ENCODE results near the gene ARF3.

The ARF3 gene

GRCh38 chr12:48903982-48904411, 53.3 kb downstream of the ARF3 start:
- Histone ChIP-seq H3K27me3 (ENCODE audit: control insufficient read depth in 1 of 2, insufficient read depth in 1 of 2, low read length in 2 of 2) (peaks cover 4 to 7% of the 10 kb centered on the region in 2 experiments), H3K14ac (ENCODE audit: low read length in 2 of 2) (no peak overlapping the region), H3K79me1 (replicated peaks; ENCODE audit: low read length, poor library complexity, severe bottlenecking) (no peaks in the 10 kb centered on the region), H4K91ac (ENCODE audit: low read length) (no peak overlapping the region), H4K8ac (ENCODE audit: low read length) (no peak overlapping the region), H2BK12ac (ENCODE audit: low read length in 2 of 2) (no peak overlapping the region), H3K18ac (ENCODE audit: low read depth in 1 of 2, low read length in 2 of 2) (no peak overlapping the region), H3K36me3 (ENCODE audit: control insufficient read depth in 1 of 2, insufficient read depth in 2 of 2, low read depth in 1 of 2, low read length in 2 of 2) (no peaks in the 10 kb centered on the region), H3K23ac (ENCODE audit: low read length in 2 of 2) (no peak overlapping the region), H3K9ac (ENCODE audit: low read length) (peak overlapping the region; percentile 85), H2AK5ac (ENCODE audit: low read length, severe bottlenecking) (no peak overlapping the region), H2BK5ac (ENCODE audit: low read depth, low read length, poor library complexity, severe bottlenecking) (no peak overlapping the region), H3K27ac (ENCODE audit: low read length, poor library complexity, severe bottlenecking) (no peak overlapping the region), H3K4ac (ENCODE audit: low read depth in 1 of 2, low read length in 2 of 2) (no peak overlapping the region), H2BK120ac (ENCODE audit: low read depth, low read length) (no peak overlapping the region), H3K9me3 (ENCODE audit: control insufficient read depth, low read length) (no peaks in the 10 kb centered on the region), H3K4me2 (ENCODE audit: low read length, poor library complexity, severe bottlenecking) (peak overlapping the region; percentile 81), H2AFZ (ENCODE audit: low read depth, low read length) (peak overlapping the region; percentile 54), H2BK15ac (ENCODE audit: low read depth, poor library complexity, severe bottlenecking) (no peak overlapping the region), H3K4me3 (ENCODE audit: insufficient read depth in 1 of 2, low read depth in 1 of 2, low read length in 2 of 2) (peak overlapping the region; percentile 35 to 80), H3K4me1 (ENCODE audit: control insufficient read depth, insufficient read depth, low read depth, low read length) (peaks cover 8% of the 10 kb centered on the region)
- WGBS: 5% methylated on average over 19 of the region's 19 CpGs
- DNase-seq: peak; percentile 90

- peak overlapping the region; percentile 30 for H3K4me2 ChIP-seq (ENCODE audit: low read length, poor library complexity, severe bottlenecking)
- no peak overlapping the region for H3K9ac ChIP-seq (ENCODE audit: low read length)
- no peak overlapping the region for H2BK120ac ChIP-seq (ENCODE audit: low read depth, low read length)
- no peaks in the 10 kb centered on the region for H3K79me1 ChIP-seq (replicated peaks; ENCODE audit: low read length, poor library complexity, severe bottlenecking)
- H3K36me3 ChIP-seq (ENCODE audit: control insufficient read depth in 1 of 2, insufficient read depth in 2 of 2, low read depth in 1 of 2, low read length in 2 of 2): no peaks in the 10 kb centered on the region
- H3K4me1 ChIP-seq (ENCODE audit: control insufficient read depth, insufficient read depth, low read depth, low read length): peaks cover 8% of the 10 kb centered on the region
- no peak overlapping the region for H4K91ac ChIP-seq (ENCODE audit: low read length)
- peaks cover 4 to 7% of the 10 kb centered on the region in 2 experiments for H3K27me3 ChIP-seq (ENCODE audit: control insufficient read depth in 1 of 2, insufficient read depth in 1 of 2, low read length in 2 of 2)
- H3K4ac ChIP-seq (ENCODE audit: low read depth in 1 of 2, low read length in 2 of 2): no peak overlapping the region
- H2BK15ac ChIP-seq (ENCODE audit: low read depth, poor library complexity, severe bottlenecking): no peak overlapping the region
- DNase-seq: peak; percentile 50
- H2BK12ac ChIP-seq (ENCODE audit: low read length in 2 of 2): no peak overlapping the region
- no peak overlapping the region for H2AFZ ChIP-seq (ENCODE audit: low read depth, low read length)
- H4K8ac ChIP-seq (ENCODE audit: low read length): peak overlapping the region; percentile 41
- 81% methylated on average over 15 of the region's 20 CpGs for WGBS
- peak overlapping the region in 1 of 2 experiments; percentile 80 for H3K4me3 ChIP-seq (ENCODE audit: insufficient read depth in 1 of 2, low read depth in 1 of 2, low read length in 2 of 2)
- no peak overlapping the region for H3K18ac ChIP-seq (ENCODE audit: low read depth in 1 of 2, low read length in 2 of 2)
- H2BK5ac ChIP-seq (ENCODE audit: low read depth, low read length, poor library complexity, severe bottlenecking): no peak overlapping the region
- H2AK5ac ChIP-seq (ENCODE audit: low read length, severe bottlenecking): no peak overlapping the region
- H3K27ac ChIP-seq (ENCODE audit: low read length, poor library complexity, severe bottlenecking): no peak overlapping the region
- no peak overlapping the region for H3K14ac ChIP-seq (ENCODE audit: low read length in 2 of 2)
- H3K23ac ChIP-seq (ENCODE audit: low read length in 2 of 2): no peak overlapping the region
- H3K9me3 ChIP-seq (ENCODE audit: control insufficient read depth, low read length): no peaks in the 10 kb centered on the region
These were observed 53.8 kb downstream of the ARF3 start for GRCh38 chr12:48903363-48903981.

DNA sequence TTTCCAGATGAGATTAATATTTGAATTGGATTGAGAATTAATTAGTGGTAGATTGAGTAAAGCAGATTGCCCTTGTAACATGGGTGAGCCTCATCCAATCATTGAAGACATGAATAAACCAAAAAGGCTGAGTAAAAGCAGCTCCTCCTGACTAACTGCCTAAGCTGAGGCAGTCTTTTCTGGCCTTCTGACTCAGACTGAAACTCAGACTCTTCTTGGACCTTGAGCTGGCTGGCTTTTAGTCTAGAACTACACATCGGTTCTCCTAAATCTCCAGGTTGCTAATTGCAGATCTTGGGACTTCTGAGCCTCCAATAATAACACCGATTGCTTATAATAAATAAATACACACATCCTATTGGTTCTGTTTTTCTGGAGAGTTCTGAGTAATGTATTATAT, 56.0 kb downstream of the ARF3 start:
- no peak overlapping the region for H2AK5ac ChIP-seq (ENCODE audit: low read length, severe bottlenecking)
- no peak overlapping the region for H3K23ac ChIP-seq (ENCODE audit: low read length in 2 of 2)
- no peaks in the 10 kb centered on the region for H3K36me3 ChIP-seq (ENCODE audit: control insufficient read depth in 1 of 2, insufficient read depth in 2 of 2, low read depth in 1 of 2, low read length in 2 of 2)

DNA sequence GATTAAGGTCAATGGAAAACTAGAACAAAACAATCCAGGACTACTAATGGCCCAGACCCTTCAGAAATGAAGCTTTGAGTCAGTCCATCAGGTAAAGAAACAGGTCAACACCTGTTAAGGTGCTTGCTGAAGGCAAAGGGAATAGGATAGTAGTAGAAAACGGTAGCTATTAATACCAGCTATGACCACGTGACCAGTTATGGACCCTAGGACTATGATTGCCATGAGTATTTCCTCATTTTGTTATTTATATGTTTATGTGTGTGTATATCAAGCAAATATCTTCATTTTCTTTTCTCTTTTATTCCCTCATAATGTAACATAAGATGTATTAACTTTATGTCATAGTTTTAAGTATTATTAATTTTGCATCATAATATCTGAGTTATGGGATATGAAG, 57.6 kb downstream of the ARF3 start:
- H2BK120ac ChIP-seq (ENCODE audit: low read depth, low read length): no peak overlapping the region
- no peak overlapping the region for H3K4me2 ChIP-seq (ENCODE audit: low read length, poor library complexity, severe bottlenecking)
- WGBS: 100% methylated on average over 1 of the region's 2 CpGs
- H2BK12ac ChIP-seq (ENCODE audit: low read length in 2 of 2): no peak overlapping the region
- H2AFZ ChIP-seq (ENCODE audit: low read depth, low read length): no peak overlapping the region
- H3K4ac ChIP-seq (ENCODE audit: low read depth in 1 of 2, low read length in 2 of 2): no peak overlapping the region
- no peaks in the 10 kb centered on the region for H3K79me1 ChIP-seq (replicated peaks; ENCODE audit: low read length, poor library complexity, severe bottlenecking)
- H3K9ac ChIP-seq (ENCODE audit: low read length): no peak overlapping the region
- no peak for DNase-seq
- no peak overlapping the region for H2BK15ac ChIP-seq (ENCODE audit: low read depth, poor library complexity, severe bottlenecking)
- peaks cover 8% of the 10 kb centered on the region for H3K4me1 ChIP-seq (ENCODE audit: control insufficient read depth, insufficient read depth, low read depth, low read length)
- H3K36me3 ChIP-seq (ENCODE audit: control insufficient read depth in 1 of 2, insufficient read depth in 2 of 2, low read depth in 1 of 2, low read length in 2 of 2): no peaks in the 10 kb centered on the region
- no peaks in the 10 kb centered on the region for H3K9me3 ChIP-seq (ENCODE audit: control insufficient read depth, low read length)
- H3K14ac ChIP-seq (ENCODE audit: low read length in 2 of 2): no peak overlapping the region
- H3K27me3 ChIP-seq (ENCODE audit: control insufficient read depth in 1 of 2, insufficient read depth in 1 of 2, low read length in 2 of 2): peaks cover 4 to 13% of the 10 kb centered on the region in 2 experiments
- H4K91ac ChIP-seq (ENCODE audit: low read length): no peak overlapping the region
- H3K4me3 ChIP-seq (ENCODE audit: insufficient read depth in 1 of 2, low read depth in 1 of 2, low read length in 2 of 2): no peak overlapping the region
- no peak overlapping the region for H3K27ac ChIP-seq (ENCODE audit: low read length, poor library complexity, severe bottlenecking)
- H2BK5ac ChIP-seq (ENCODE audit: low read depth, low read length, poor library complexity, severe bottlenecking): no peak overlapping the region
- H4K8ac ChIP-seq (ENCODE audit: low read length): no peak overlapping the region
- H3K23ac ChIP-seq (ENCODE audit: low read length in 2 of 2): no peak overlapping the region
- H3K18ac ChIP-seq (ENCODE audit: low read depth in 1 of 2, low read length in 2 of 2): no peak overlapping the region
- no peak overlapping the region for H2AK5ac ChIP-seq (ENCODE audit: low read length, severe bottlenecking)

More for the DNA sequence above, 56.0 kb downstream of the ARF3 start:
- no peaks in the 10 kb centered on the region for H3K9me3 ChIP-seq (ENCODE audit: control insufficient read depth, low read length)
- no peak overlapping the region for H2BK5ac ChIP-seq (ENCODE audit: low read depth, low read length, poor library complexity, severe bottlenecking)
- H3K27me3 ChIP-seq (ENCODE audit: control insufficient read depth in 1 of 2, insufficient read depth in 1 of 2, low read length in 2 of 2): peaks cover 7 to 13% of the 10 kb centered on the region in 2 experiments
- no peak overlapping the region for H4K8ac ChIP-seq (ENCODE audit: low read length)
- peaks cover 8% of the 10 kb centered on the region for H3K4me1 ChIP-seq (ENCODE audit: control insufficient read depth, insufficient read depth, low read depth, low read length)
- H4K91ac ChIP-seq (ENCODE audit: low read length): no peak overlapping the region
- no peak overlapping the region for H2BK12ac ChIP-seq (ENCODE audit: low read length in 2 of 2)
- no peak overlapping the region for H3K18ac ChIP-seq (ENCODE audit: low read depth in 1 of 2, low read length in 2 of 2)
- H2BK120ac ChIP-seq (ENCODE audit: low read depth, low read length): no peak overlapping the region
- WGBS: 67% methylated on average over 1 of the region's 2 CpGs
- no peak overlapping the region for H3K4me2 ChIP-seq (ENCODE audit: low read length, poor library complexity, severe bottlenecking)
- no peak overlapping the region for H3K4ac ChIP-seq (ENCODE audit: low read depth in 1 of 2, low read length in 2 of 2)
- H3K14ac ChIP-seq (ENCODE audit: low read length in 2 of 2): no peak overlapping the region
- H3K9ac ChIP-seq (ENCODE audit: low read length): no peak overlapping the region
- no peak overlapping the region for H2AFZ ChIP-seq (ENCODE audit: low read depth, low read length)
- no peak overlapping the region for H3K27ac ChIP-seq (ENCODE audit: low read length, poor library complexity, severe bottlenecking)
- H2BK15ac ChIP-seq (ENCODE audit: low read depth, poor library complexity, severe bottlenecking): no peak overlapping the region
- no peaks in the 10 kb centered on the region for H3K79me1 ChIP-seq (replicated peaks; ENCODE audit: low read length, poor library complexity, severe bottlenecking)
- H3K4me3 ChIP-seq (ENCODE audit: insufficient read depth in 1 of 2, low read depth in 1 of 2, low read length in 2 of 2): no peak overlapping the region
- no peak for DNase-seq
